Omental fat pad (tissue), 4 donors: Measurements from ENCODE around the gene RGS9. TPM values are rescaled to one million over a fixed set of nuclear protein-coding genes. Genes with fewer than 3 reads are reported as not detected.

ENCODE experiments used
- ATAC-seq: fragments of 150-250 bp; one replicate; pipeline ENCODE4 v1.9.1; 2016; ENCODE audit warnings: mild to moderate bottlenecking, moderate library complexity; ENCODE audit not compliant: low FRiP score
- DNase-seq: peaks from one replicate; pipeline ENCODE4 v3.0.0-alpha.2; 2019; ENCODE audit warnings: low spot score
- total RNA-seq, 4 donors: library from RNA; depleted of rRNA; stranded (reverse); fragments of >200 nt; gene quantifications; one replicate each; pipeline ENCODE4 v1.1.0, GENCODE V29; 2016
- TF ChIP-seq, protein P1 (sequence below), 3 donors: fragments of 450-650 bp; IDR thresholded peaks; one replicate each; pipeline ENCODE4 v1.5.1; 2016 to 2017; ENCODE audit warnings: antibody characterized with exemption in 3 of 3, mild to moderate bottlenecking in 3 of 3, moderate library complexity in 2 of 3

The RGS9 gene
- total RNA-seq, 4 donors from 2014 or later: 1.1 to 5.6 (median 3.4) TPM

GRCh38 chr17:65097110-65097509, 40.1 kb upstream of the RGS9 start:
- ATAC-seq (no peak), DNase-seq (no peak)
- TF ChIP-seq, protein P1, sequence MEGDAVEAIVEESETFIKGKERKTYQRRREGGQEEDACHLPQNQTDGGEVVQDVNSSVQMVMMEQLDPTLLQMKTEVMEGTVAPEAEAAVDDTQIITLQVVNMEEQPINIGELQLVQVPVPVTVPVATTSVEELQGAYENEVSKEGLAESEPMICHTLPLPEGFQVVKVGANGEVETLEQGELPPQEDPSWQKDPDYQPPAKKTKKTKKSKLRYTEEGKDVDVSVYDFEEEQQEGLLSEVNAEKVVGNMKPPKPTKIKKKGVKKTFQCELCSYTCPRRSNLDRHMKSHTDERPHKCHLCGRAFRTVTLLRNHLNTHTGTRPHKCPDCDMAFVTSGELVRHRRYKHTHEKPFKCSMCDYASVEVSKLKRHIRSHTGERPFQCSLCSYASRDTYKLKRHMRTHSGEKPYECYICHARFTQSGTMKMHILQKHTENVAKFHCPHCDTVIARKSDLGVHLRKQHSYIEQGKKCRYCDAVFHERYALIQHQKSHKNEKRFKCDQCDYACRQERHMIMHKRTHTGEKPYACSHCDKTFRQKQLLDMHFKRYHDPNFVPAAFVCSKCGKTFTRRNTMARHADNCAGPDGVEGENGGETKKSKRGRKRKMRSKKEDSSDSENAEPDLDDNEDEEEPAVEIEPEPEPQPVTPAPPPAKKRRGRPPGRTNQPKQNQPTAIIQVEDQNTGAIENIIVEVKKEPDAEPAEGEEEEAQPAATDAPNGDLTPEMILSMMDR (IDR thresholded peaks at IDR 0.05): no peak

DNA sequence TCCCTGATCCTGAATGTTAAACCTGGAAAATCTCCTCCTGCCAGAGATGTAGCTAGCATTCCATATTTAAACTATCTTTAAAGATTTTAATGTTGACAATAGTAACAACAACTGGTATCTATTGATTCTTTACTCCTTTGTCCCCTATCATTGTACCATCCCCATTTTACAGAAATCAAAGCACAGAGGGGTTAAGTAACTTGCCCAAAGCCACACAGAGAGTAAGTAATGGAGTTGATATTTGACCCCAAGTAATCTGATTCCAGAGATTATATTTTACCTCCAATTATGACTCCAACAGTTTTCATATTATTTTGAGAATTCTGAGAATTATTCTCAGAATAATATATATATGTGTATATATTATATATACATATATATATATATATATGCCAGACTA, 37.7 kb upstream of the RGS9 start:
- TF ChIP-seq, protein P1 (IDR thresholded peaks at IDR 0.05): no peak
- DNase-seq (no peak), ATAC-seq (no peak)

DNA sequence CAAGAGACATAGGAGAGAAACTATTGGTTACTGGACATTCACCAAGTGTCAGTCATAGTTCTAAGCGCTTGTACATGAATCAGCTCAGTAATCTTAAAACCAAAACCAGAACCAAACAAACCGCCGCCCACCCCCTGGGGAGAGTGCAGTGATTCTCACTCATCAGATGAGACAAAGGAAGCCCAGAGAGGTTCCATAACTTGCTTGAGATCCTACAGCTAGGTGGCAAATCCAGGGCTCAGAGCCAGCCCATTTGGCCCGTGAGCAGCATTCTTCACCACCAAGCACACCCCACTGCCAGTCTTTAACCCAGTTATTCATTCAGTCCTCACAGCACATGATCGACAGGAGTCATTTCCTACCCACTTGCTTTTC, 37.2 kb upstream of the RGS9 start:
- ATAC-seq (peak; percentile 29), DNase-seq (peak; percentile 58)
- TF ChIP-seq, protein P1 (IDR thresholded peaks at IDR 0.05): no peak

DNA sequence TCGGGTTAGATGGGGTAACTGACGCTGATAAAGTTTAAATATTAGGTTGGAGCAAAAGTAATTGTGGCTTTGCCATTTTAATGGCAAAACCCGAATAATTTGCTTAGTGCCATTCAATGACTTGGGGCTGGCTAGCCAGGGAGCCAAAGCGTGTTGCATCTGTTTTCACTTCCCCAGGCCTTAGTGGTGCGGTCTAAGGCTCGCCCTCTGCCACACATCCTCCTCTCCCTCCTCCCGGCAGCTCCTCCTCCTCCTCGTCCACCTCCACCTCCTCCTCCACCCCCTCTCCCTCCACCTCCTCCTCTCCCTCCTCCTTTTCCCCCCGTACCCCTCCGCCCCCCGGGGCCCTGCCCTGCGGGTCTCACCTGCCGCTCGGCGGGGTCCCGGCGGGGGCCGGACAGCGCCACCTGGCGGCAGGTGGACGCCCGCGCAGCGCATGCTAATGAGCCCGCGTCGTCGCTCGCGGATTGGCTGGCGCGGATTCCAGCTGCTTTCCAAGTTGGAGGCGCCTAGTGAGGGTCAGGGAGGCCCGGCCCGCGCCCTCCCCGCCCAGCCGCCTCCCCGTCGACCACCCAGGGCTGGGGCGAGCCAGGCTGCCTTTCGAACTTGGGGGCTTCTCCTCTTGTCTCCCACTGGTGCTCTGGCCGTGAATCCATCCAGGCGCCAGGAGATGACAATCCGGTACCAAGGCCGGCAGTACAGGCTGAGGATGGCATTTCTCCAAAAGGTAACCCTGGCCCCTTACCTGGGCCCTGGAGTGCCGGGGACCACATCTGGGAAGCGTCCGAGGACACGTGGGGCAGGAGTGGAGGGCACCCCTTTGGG, 36.6 kb upstream of the RGS9 start:
- peak; percentile 69 for DNase-seq
- ATAC-seq: peak; percentile 89
- TF ChIP-seq, protein P1 (IDR thresholded peaks at IDR 0.05): peak in 2 of 3 donors; percentile 61 to 78

GRCh38 chr17:65101371-65101770, 35.8 kb upstream of the RGS9 start:
- ATAC-seq: no peak
- TF ChIP-seq, protein P1 (IDR thresholded peaks at IDR 0.05): no peak
- DNase-seq: no peak

GRCh38 chr17:65102235-65102634, 34.9 kb upstream of the RGS9 start:
- TF ChIP-seq, protein P1 (IDR thresholded peaks at IDR 0.05): no peak
- no peak for ATAC-seq
- no peak for DNase-seq

DNA sequence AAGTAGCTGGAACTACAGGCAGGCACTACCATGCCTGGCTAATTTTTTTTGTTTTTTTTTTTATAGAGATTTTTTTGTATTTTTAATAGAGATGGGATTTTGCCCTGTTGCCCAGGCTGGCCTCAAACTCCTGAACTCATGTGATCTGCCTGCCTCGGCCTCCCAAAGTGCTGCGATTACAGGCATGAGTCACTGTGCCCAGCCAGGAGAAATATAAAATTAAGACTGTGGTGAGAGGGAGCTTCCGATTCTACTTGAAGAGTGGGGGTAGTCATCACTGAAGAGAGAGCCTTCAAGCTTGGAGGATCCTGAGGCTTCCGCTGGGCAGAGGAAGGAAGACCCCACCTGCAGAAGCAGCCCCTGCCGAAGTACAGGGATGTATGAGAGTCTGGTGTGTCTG, 34.4 kb upstream of the RGS9 start:
- TF ChIP-seq, protein P1 (IDR thresholded peaks at IDR 0.05): no peak
- no peak for DNase-seq
- no peak for ATAC-seq
